ENCODE data around the gene KRTAP10-8. TPM values are rescaled to one million over a fixed set of nuclear protein-coding genes. Genes with fewer than 3 reads are reported as not detected.
"Not testable (repeated sequence)": the region's sequence is repeated elsewhere in the genome, so short reads cannot be mapped to it uniquely, and the experiment has no call there.

KRTAP10-8 gene
- total RNA-seq, 1 donor from 2014 or later = not detected

- no peak overlapping the region for H3K27ac Mint-ChIP-seq
- H3K27ac ChIP-seq = no peak overlapping the region
- no peaks in the 10 kb centered on the region for H3K36me3 ChIP-seq
- no peaks in the 10 kb centered on the region for H3K27me3 ChIP-seq
- no peak overlapping the region for H2AFZ ChIP-seq (replicated peaks)
- peaks cover 2% of the 10 kb centered on the region for H3K9me3 Mint-ChIP-seq
- H3K4me3 Mint-ChIP-seq = no peak overlapping the region
- H3F3A ChIP-seq (ENCODE audit: low read depth) = peaks cover 24% of the 10 kb centered on the region
- no peak overlapping the region for H3K4me3 ChIP-seq
- H3K27me3 Mint-ChIP-seq (ENCODE audit: insufficient read depth, low read depth) = peaks cover 6% of the 10 kb centered on the region
- TF ChIP-seq EZH2phosphoT487 (IDR thresholded peaks at IDR 0.05) (no peak), EZH2 (IDR thresholded peaks at IDR 0.05) (no peak), CTCF (IDR thresholded peaks at IDR 0.05) (no peak)
- no peaks in the 10 kb centered on the region for H3K36me3 Mint-ChIP-seq
- H3K9me3 ChIP-seq (ENCODE audit: low read depth) = peaks cover 3% of the 10 kb centered on the region
- peaks cover 18% of the 10 kb centered on the region for H3K4me1 Mint-ChIP-seq
- no peak overlapping the region for H3K4me2 ChIP-seq
- no peaks in the 10 kb centered on the region for H4K20me1 ChIP-seq (ENCODE audit: low read depth)
- no peak overlapping the region for H3K9ac ChIP-seq
- H3K4me1 ChIP-seq = peaks cover 32% of the 10 kb centered on the region
- H3K79me2 ChIP-seq (ENCODE audit: low read depth) = no peaks in the 10 kb centered on the region
- DNase-seq (ENCODE audit: low spot score) = no peak
Observed at GRCh38 chr21:44595524-44595923, 16.4 kb upstream of the KRTAP10-8 start.

- Histone ChIP-seq H3F3A (ENCODE audit: low read depth) (peaks cover 24% of the 10 kb centered on the region), H3K27me3 (no peaks in the 10 kb centered on the region), H3K79me2 (ENCODE audit: low read depth) (no peaks in the 10 kb centered on the region), H3K4me1 (peaks cover 32% of the 10 kb centered on the region), H2AFZ (replicated peaks) (no peak overlapping the region), H3K4me3 (no peak overlapping the region), H3K9ac (no peak overlapping the region), H3K36me3 (no peaks in the 10 kb centered on the region), H3K4me2 (no peak overlapping the region), H3K27ac (no peak overlapping the region), H3K9me3 (ENCODE audit: low read depth) (peaks cover 3% of the 10 kb centered on the region), H4K20me1 (ENCODE audit: low read depth) (no peaks in the 10 kb centered on the region)
- H3K27ac Mint-ChIP-seq = no peak overlapping the region
- H3K27me3 Mint-ChIP-seq (ENCODE audit: insufficient read depth, low read depth) = peaks cover 7% of the 10 kb centered on the region
- no peak for DNase-seq (ENCODE audit: low spot score)
- TF ChIP-seq CTCF (IDR thresholded peaks at IDR 0.05) (no peak), EZH2 (IDR thresholded peaks at IDR 0.05) (no peak)
- peaks cover 13% of the 10 kb centered on the region for H3K4me1 Mint-ChIP-seq
- H3K4me3 Mint-ChIP-seq = no peak overlapping the region
- no peaks in the 10 kb centered on the region for H3K36me3 Mint-ChIP-seq
- peaks cover 2% of the 10 kb centered on the region for H3K9me3 Mint-ChIP-seq
Observed at GRCh38 chr21:44596068-44596725, 15.7 kb upstream of the KRTAP10-8 start.

GRCh38 chr21:44598061-44598460, 13.8 kb upstream of the KRTAP10-8 start:
- peak; percentile 77 for DNase-seq (ENCODE audit: low spot score)
- H3K27ac Mint-ChIP-seq = no peak overlapping the region
- no peaks in the 10 kb centered on the region for H3K36me3 Mint-ChIP-seq
- Histone ChIP-seq H3K79me2 (ENCODE audit: low read depth) (no peaks in the 10 kb centered on the region), H4K20me1 (ENCODE audit: low read depth) (no peaks in the 10 kb centered on the region), H3K27me3 (no peaks in the 10 kb centered on the region), H3K4me1 (peaks cover 27% of the 10 kb centered on the region), H2AFZ (replicated peaks) (peak overlapping the region; percentile 27), H3K9me3 (ENCODE audit: low read depth) (peaks cover 3% of the 10 kb centered on the region), H3K4me3 (no peak overlapping the region), H3F3A (ENCODE audit: low read depth) (peaks cover 24% of the 10 kb centered on the region), H3K27ac (peak overlapping the region; percentile 90), H3K9ac (no peak overlapping the region), H3K4me2 (peak overlapping the region; percentile 37), H3K36me3 (no peaks in the 10 kb centered on the region)
- H3K9me3 Mint-ChIP-seq = peaks cover 2% of the 10 kb centered on the region
- peaks cover 10% of the 10 kb centered on the region for H3K27me3 Mint-ChIP-seq (ENCODE audit: insufficient read depth, low read depth)
- peaks cover 14% of the 10 kb centered on the region for H3K4me1 Mint-ChIP-seq
- no peak for TF ChIP-seq EZH2phosphoT487 (IDR thresholded peaks at IDR 0.05)
- no peak overlapping the region for H3K4me3 Mint-ChIP-seq

GRCh38 chr21:44599264-44600029, 12.4 kb upstream of the KRTAP10-8 start:
- peaks cover 10% of the 10 kb centered on the region for H3K27me3 Mint-ChIP-seq (ENCODE audit: insufficient read depth, low read depth)
- no peak overlapping the region for H3K4me3 Mint-ChIP-seq
- peak overlapping the region; percentile 90 for H3K27ac ChIP-seq
- TF ChIP-seq CTCF (IDR thresholded peaks at IDR 0.05) (no peak), EZH2 (IDR thresholded peaks at IDR 0.05) (no peak), EZH2phosphoT487 (IDR thresholded peaks at IDR 0.05) (no peak)
- peaks cover 9% of the 10 kb centered on the region for H3K4me1 Mint-ChIP-seq
- no peak overlapping the region for H3K4me2 ChIP-seq
- H3K27ac Mint-ChIP-seq = no peak overlapping the region
- no peak overlapping the region for H3K9ac ChIP-seq
- H3K79me2 ChIP-seq (ENCODE audit: low read depth) = no peaks in the 10 kb centered on the region
- H3K9me3 Mint-ChIP-seq = peaks cover 2% of the 10 kb centered on the region
- no peak for DNase-seq (ENCODE audit: low spot score)
- no peak overlapping the region for H3K4me3 ChIP-seq
- no peaks in the 10 kb centered on the region for H3K36me3 Mint-ChIP-seq
- no peaks in the 10 kb centered on the region for H4K20me1 ChIP-seq (ENCODE audit: low read depth)
- no peaks in the 10 kb centered on the region for H3K36me3 ChIP-seq
- H3K27me3 ChIP-seq = no peaks in the 10 kb centered on the region
- peaks cover 3% of the 10 kb centered on the region for H3K9me3 ChIP-seq (ENCODE audit: low read depth)
- H2AFZ ChIP-seq (replicated peaks) = peak overlapping the region; percentile 9
- peaks cover 27% of the 10 kb centered on the region for H3K4me1 ChIP-seq
- peaks cover 24% of the 10 kb centered on the region for H3F3A ChIP-seq (ENCODE audit: low read depth)

GRCh38 chr21:44600118-44600978, 11.5 kb upstream of the KRTAP10-8 start, which contains the start of gene KRTAP10-7:
KRTAP10-7 (plus strand) TSS chr21:44600597; CDS start chr21:44600622, 25 bp downstream.
- peaks cover 10% of the 10 kb centered on the region for H3K27me3 Mint-ChIP-seq (ENCODE audit: insufficient read depth, low read depth)
- H3K4me2 ChIP-seq; H3K9me3 ChIP-seq (ENCODE audit: low read depth); H3K4me1 Mint-ChIP-seq; H3K4me3 ChIP-seq; H3K9me3 Mint-ChIP-seq; H3K79me2 ChIP-seq (ENCODE audit: low read depth); H3K9ac ChIP-seq; H3K36me3 ChIP-seq; H3K36me3 Mint-ChIP-seq; H4K20me1 ChIP-seq (ENCODE audit: low read depth); H3K27me3 ChIP-seq; DNase-seq (ENCODE audit: low spot score); H3K27ac Mint-ChIP-seq; H3K4me3 Mint-ChIP-seq: not testable (repeated sequence)
- Histone ChIP-seq H3F3A (ENCODE audit: low read depth) (peaks cover 24% of the 10 kb centered on the region), H3K4me1 (peaks cover 27% of the 10 kb centered on the region), H3K27ac (peak within 1 kb of the TSS; percentile 90), H2AFZ (replicated peaks) (peak within 1 kb of the TSS; percentile 9)
